ENCODE results near the gene EDC4.
A peak's percentile ranks its signal among the peaks of the same experiment; 100 is the strongest.

The EDC4 gene

DNA sequence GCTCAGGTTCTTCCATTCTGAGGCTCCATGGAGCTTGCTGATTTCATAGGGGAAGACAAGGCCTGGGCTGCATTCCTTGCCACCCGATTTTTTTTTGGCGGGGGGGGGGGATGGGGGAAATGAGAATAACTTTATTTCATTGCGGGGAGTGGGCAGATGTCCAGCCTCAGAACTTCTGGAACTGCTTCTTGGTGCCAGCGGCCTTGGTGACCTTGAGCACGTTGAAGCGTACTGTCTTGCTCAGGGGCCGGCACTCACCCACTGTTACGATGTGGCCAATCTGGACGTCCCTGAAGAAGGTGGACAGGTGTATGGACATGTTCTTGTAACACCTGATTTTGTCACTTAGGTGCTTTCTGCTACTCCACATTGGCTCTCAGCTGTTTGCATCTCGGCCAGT, 17.1 kb upstream of the EDC4 start:
- H3K36me3 ChIP-seq (replicated peaks) = peaks cover 8% of the 10 kb centered on the region
- TF ChIP-seq, protein P1, sequence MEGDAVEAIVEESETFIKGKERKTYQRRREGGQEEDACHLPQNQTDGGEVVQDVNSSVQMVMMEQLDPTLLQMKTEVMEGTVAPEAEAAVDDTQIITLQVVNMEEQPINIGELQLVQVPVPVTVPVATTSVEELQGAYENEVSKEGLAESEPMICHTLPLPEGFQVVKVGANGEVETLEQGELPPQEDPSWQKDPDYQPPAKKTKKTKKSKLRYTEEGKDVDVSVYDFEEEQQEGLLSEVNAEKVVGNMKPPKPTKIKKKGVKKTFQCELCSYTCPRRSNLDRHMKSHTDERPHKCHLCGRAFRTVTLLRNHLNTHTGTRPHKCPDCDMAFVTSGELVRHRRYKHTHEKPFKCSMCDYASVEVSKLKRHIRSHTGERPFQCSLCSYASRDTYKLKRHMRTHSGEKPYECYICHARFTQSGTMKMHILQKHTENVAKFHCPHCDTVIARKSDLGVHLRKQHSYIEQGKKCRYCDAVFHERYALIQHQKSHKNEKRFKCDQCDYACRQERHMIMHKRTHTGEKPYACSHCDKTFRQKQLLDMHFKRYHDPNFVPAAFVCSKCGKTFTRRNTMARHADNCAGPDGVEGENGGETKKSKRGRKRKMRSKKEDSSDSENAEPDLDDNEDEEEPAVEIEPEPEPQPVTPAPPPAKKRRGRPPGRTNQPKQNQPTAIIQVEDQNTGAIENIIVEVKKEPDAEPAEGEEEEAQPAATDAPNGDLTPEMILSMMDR (IDR thresholded peaks at IDR 0.05; ENCODE audit: low read depth, low read length, missing control alignments) = no peak
- DNase-seq = no peak
- no peak overlapping the region for H3K4me3 ChIP-seq (ENCODE audit: low read depth, low read length)
- in situ Hi-C loops (cut with HindIII; ENCODE audit: low pct_ligation_motif_present, low sequenced_read_pairs) = no loop called here
- no peaks in the 10 kb centered on the region for H3K27me3 ChIP-seq (replicated peaks)
- no peak overlapping the region for H3K27ac ChIP-seq

- peaks cover 9% of the 10 kb centered on the region for H3K36me3 ChIP-seq (replicated peaks)
- peak overlapping the region; percentile 96 for H3K27ac ChIP-seq
- H3K27me3 ChIP-seq (replicated peaks) = no peaks in the 10 kb centered on the region
- in situ Hi-C loops (cut with HindIII; ENCODE audit: low pct_ligation_motif_present, low sequenced_read_pairs) = no loop called here
- TF ChIP-seq, protein P1 (IDR thresholded peaks at IDR 0.05; ENCODE audit: low read depth, low read length, missing control alignments) = no peak
- DNase-seq = no peak
- H3K4me3 ChIP-seq (ENCODE audit: low read depth, low read length) = no peak overlapping the region
These were observed 15.8 kb upstream of the EDC4 start for GRCh38 chr16:67856927-67857546.

GRCh38 chr16:67857547-67858233, 15.2 kb upstream of the EDC4 start:
- TF ChIP-seq, protein P1 (IDR thresholded peaks at IDR 0.05; ENCODE audit: low read depth, low read length, missing control alignments) = no peak
- H3K27me3 ChIP-seq (replicated peaks) = no peaks in the 10 kb centered on the region
- peak overlapping the region; percentile 96 for H3K27ac ChIP-seq
- peaks cover 9% of the 10 kb centered on the region for H3K36me3 ChIP-seq (replicated peaks)
- DNase-seq = peak; percentile 96
- in situ Hi-C loops (cut with HindIII; ENCODE audit: low pct_ligation_motif_present, low sequenced_read_pairs) = no loop called here
- no peak overlapping the region for H3K4me3 ChIP-seq (ENCODE audit: low read depth, low read length)

- DNase-seq = no peak
- TF ChIP-seq, protein P1 (IDR thresholded peaks at IDR 0.05; ENCODE audit: low read depth, low read length, missing control alignments) = no peak
- H3K4me3 ChIP-seq (ENCODE audit: low read depth, low read length) = no peak overlapping the region
- in situ Hi-C loops (cut with HindIII; ENCODE audit: low pct_ligation_motif_present, low sequenced_read_pairs) = no loop called here
- no peaks in the 10 kb centered on the region for H3K27me3 ChIP-seq (replicated peaks)
- peaks cover 9% of the 10 kb centered on the region for H3K36me3 ChIP-seq (replicated peaks)
- peak overlapping the region; percentile 96 for H3K27ac ChIP-seq
These were observed 14.4 kb upstream of the EDC4 start for GRCh38 chr16:67858500-67858899.

DNA sequence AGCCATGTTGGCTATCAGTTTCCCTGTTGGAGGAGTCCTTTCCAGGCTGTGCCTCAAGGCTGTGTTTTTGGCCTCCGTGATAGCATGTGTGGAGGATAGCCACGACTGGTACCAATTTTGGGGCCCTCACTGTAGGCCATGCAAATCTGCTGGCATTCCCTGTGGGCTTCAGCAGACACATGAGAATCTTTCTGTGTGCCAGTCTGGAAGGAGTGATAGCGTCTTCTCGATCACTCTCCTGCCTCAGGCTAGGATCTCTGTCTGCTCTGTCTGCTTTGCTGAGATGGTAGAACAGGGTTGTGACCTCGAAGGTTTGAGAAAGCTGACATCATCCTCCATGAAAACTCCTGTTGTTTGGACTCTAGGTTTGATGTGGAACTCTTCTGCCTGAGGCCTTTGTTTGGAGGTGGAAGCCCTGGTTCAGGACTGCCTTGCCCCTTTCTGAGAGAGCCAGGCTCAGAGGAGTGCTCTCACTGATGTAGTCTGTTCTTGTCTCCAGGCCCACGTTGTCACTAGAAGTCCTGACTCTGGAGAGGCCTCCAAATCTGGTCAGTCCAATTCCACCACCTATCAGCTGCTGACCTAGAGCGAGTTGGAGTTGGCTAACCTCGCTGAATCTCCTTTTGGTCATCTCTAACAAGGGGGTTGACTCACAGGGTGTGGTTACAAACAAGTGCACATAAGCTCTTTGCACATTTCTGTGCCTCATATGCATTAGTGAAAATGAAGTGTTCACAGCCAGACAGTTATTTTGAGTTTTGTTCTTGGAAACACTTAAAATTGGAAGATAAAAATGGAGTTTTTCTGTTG, 12.1 kb upstream of the EDC4 start:
- Histone ChIP-seq H3K36me3 (replicated peaks) (peaks cover 20% of the 10 kb centered on the region), H3K27me3 (replicated peaks) (no peaks in the 10 kb centered on the region), H3K27ac (peak overlapping the region; percentile 25), H3K4me3 (ENCODE audit: low read depth, low read length) (no peak overlapping the region)
- peak; percentile 46 for DNase-seq
- TF ChIP-seq, protein P1 (IDR thresholded peaks at IDR 0.05; ENCODE audit: low read depth, low read length, missing control alignments) = no peak
- in situ Hi-C loops (cut with HindIII; ENCODE audit: low pct_ligation_motif_present, low sequenced_read_pairs) = no loop called here
